Sciatic nerve (tissue), 2 donors: Measurements from ENCODE around the gene CPED1. TPM values are rescaled to one million over a fixed set of nuclear protein-coding genes. Genes with fewer than 3 reads are reported as not detected.
"Not testable (repeated sequence)": the region's sequence is repeated elsewhere in the genome, so short reads cannot be mapped to it uniquely, and the experiment has no call there.

Source experiments
- ATAC-seq: fragments of 200-7000 bp; cut with Tn5 transposase; one replicate; pipeline ENCODE4 v1.9.1; 2020; ENCODE audit warnings: mild to moderate bottlenecking, moderate library complexity
- DNase-seq: peaks from one replicate; pipeline ENCODE4 v3.0.0-alpha.2; 2020; ENCODE audit warnings: low spot score
- intact Hi-C: fragments of 100-400 bp; cut with DNase I; formaldehyde crosslinking; loops from one replicate; pipeline ENCODE4 v1.14.2; 2022
- total RNA-seq: library from RNA; stranded (reverse); fragmentation: NEBNext Ultra II Directional; extraction: Animal tissue kit (Norgen Biotek cat#: 25700); gene quantifications from one replicate; pipeline ENCODE4 v1.2.1, GENCODE V29; 2021
- donor health status: DM: no; HTN: no; CAD: no.
- donor health status: DM: no; HTN: no; CAD: no.

Gene CPED1
- total RNA-seq, 1 donor from 2014 or later, result 41.9 TPM

DNA sequence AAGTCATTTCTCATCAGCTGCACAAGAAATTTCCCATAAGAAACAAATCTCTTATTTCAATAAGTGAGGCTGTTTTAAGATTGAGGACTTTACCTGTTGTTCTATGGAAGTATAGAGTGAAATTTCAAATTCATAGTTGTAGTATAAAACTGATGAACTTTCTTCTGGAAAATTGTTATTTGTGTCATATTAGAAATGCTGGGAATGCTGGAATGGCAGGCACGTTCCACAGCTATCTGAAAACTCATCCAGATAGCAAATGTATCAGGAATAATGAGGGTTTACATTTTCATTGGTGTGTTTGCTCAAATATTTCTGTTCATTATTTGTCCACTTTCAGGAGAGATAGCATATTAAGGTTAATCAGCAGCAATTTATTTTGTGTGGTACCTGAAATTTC is 40.8 kb downstream of the CPED1 start:
- intact Hi-C loops, result no loop called here
- ATAC-seq, result no peak

DNA sequence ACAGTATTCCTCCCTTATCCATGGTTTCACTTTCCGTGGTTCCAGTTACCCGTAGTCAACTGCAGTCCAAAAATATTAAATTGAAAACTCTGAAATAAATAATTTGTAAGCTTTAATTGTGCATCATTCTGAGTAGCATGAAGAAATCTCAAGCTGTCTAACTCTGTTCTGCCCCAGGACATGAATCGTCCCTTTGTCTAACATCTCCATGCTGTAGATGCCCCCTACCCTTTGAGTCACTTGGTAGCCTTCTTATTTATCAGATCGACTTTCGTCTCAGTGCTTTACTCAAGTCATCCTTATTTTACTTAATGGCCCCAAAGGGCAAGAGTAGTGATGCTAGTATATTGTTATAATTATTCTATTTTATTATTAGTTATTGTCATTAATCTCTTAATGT is 41.8 kb downstream of the CPED1 start:
- no peak for DNase-seq
- ATAC-seq, result no peak
- intact Hi-C loops, result no loop called here

More for the DNA sequence above, 40.8 kb downstream of the CPED1 start:
- no peak for DNase-seq

DNA sequence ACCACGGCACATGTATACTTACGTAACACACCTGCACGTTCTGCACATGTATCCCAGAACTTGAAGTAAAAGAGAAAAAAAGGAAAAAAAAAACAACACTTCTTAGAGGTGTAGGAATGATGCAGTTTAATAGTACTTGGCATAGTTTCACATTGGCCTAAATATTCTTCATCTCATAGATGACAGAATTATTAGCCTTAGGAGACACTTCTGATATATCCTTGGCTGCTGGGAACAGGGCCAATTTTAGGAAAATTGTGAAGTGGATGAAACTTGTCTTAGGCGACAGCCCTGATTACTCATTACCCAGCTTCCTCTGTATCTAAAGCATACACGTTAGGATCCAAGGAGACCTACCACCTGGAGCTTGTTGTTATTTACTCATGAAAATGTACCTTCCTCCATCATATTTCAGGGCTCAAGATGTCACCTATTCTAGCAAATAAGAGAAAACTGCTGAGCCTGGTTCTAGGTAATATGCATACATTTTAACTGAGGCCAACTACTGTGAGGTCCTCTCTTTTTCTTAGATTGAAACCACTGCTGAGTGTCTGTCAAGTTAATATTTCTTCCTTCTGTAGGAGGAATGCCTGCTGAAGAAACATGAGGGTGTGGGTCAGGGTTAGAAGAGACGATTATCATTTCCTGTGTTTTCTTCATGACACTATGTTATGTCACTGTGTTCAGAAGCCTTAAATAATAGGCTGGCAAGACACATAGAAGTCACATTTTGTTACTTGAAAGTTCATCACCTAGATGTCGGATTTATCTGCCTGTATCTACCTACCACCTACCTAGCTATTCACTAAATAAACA is 44.3 kb downstream of the CPED1 start:
- peak; percentile 30 for ATAC-seq

DNA sequence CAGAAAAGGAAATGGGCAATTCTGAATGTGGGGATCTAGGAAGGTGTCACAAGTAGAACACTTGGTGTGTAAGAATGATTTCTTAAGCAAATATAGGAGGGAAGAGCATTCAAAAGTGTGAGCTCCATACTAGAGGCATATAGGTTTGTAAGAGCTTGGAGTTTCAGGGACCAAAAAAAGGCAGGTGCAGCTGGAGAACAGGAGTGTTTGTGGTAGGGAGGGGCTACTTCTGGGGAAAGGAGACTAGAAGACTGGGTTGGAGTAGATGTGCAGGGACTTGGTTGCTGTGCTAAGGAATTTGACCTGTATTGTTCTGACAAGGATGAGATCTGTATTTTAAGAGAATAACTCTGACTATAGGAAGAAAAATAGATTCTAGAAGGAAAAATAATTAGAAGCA is 46.4 kb downstream of the CPED1 start:
- DNase-seq (no peak), ATAC-seq (no peak)
- intact Hi-C loops, result no loop called here

More for the DNA sequence above, 44.3 kb downstream of the CPED1 start:
- intact Hi-C loops, result no loop called here
- no peak for DNase-seq

DNA sequence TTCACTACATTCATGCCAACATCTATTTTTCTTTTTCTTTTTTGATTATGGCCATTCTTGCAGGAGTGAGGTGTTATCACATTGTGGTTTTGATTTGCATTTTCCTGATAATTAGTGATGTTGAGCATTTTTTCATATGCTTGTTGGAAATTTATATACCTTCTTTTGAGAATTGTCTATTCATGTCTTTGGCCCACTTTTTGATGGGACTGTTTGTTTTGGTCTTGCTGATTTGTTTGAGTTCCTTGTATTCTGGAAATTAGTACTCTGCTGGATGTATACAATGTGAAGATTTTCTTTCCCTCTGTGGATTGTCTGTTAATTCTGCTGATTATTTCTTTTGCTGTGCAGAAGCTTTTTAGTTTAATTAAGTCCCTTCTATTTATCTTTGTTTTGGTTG is 48.3 kb downstream of the CPED1 start:
- intact Hi-C loops, DNase-seq, ATAC-seq: not testable (repeated sequence)

DNA sequence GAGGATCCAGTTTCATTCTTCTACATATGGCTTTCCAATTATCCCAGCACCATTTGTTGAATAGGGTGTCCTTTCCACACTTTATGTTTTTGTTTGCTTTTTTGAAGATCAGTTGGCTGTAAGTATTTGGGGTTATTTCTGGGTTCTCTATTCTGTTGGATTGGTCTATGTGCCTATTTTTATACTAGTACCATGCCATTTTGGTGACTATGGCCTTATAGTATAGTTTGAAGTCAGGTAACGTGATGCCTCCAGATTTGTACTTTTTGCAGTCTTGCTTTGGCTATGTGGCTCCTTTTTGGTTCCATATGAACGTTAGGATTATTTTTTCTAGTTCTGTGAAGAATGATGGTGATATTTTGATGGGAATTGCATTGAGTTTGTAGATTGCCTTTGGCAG is 48.8 kb downstream of the CPED1 start:
- DNase-seq, ATAC-seq, intact Hi-C loops: not testable (repeated sequence)

DNA sequence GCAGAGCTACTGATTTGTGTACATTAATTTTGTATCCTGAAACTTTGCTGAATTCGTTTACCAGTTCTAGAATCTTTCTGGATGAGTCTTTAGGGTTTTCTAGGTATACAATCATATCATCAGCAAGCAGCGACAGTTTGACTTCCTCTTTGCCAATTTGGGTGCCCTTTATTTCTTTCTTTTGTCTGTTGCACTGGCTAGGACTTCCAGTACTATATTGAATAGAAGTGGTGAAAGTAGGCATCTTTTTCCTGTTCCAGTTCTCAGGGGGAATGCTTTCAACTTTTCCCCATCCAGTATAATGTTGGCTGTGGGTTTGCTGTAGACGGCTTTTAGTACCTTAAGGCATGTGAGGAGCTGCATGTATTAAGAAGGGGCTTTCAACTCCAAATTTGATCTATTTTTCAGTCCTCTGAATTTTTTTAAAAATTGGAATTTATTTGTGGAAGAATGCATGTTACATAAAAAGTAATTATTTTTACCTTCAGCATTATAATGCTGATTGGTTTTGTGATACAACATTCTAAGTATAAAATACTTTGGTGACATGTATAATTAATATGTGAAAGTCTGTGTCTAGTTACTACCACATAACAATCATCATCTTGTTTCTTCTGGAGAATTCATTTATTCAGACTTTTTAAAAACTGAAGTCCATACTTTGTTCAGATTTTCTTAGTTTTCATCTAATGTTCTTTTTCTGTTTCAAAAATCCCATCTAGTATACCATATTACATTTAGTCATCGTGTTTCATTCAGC is 49.6 kb downstream of the CPED1 start:
- intact Hi-C loops, result no loop called here
- no peak for DNase-seq
- no peak for ATAC-seq

DNA sequence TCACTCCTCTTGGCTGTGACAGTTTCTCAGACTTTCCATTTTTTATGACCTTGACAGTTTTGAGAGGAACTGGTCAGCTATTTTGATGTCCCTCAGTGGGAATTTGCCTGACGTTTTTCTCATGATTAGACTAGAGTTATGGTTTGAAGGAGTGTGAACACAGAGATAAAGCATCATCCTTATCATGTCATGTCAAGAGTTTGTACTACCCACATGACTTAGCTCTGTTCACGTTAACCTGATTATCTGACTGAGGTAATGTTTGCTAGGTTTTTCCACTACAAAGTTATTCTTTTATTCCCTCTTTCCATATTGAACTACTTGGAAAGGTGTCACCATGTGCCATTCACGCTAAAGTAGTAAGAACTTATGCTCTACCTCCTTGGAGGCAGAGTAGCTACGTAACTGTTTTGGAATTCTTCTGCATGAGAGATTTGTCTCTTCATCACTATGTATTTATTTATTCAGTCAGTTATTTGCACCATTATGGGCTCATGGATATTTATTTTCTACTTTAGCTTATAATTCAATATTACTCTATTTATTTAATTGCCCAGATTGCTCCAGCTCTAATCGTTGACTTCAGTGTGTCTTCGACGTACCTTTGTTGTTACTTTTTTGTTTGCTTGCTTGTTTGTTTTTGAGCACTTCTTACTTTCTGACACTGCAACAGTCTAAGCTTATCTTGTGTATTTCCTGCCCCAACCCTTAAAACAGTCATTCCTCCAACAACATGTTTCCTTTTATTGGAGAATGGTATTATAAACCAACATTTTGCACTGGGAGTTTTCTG is 50.4 kb downstream of the CPED1 start:
- intact Hi-C loops, result no loop called here
- no peak for DNase-seq
- ATAC-seq, result no peak

DNA sequence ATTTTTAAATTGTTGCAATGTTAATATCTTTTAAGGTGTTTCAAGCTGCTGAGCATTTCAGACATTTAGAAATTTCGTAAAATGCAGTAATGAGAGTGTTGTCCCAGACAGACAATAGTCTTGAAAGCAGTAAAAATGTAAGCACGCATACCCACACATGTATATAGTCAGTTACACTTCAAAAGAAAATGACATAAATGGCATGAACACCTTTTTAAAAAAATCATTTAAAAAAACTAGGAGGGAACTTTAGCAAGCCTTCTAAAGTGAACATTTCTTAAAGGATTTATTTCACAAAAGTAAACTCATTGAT is 51.0 kb downstream of the CPED1 start:
- intact Hi-C loops, result no loop called here
- no peak for ATAC-seq
- no peak for DNase-seq

DNA sequence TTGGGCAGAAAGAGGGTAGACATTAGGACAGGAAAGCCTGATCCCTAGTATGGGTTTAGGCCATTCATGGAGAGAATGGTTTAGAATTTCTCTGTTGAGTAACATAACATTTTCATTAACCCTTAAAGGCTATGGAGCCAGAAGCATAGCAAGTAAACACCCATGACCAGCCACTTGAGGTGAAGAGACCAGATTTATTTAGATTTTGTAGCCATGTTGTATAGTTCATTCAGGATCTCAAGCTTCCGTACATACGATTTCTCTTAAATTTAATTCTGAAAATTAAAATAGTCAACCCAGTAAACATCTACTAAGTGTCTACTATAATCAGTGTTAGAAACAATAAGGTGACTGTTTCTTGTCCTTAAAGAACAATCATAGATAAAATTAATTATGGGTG is 51.5 kb downstream of the CPED1 start:
- DNase-seq, result no peak
- intact Hi-C loops, result no loop called here
- no peak for ATAC-seq

DNA sequence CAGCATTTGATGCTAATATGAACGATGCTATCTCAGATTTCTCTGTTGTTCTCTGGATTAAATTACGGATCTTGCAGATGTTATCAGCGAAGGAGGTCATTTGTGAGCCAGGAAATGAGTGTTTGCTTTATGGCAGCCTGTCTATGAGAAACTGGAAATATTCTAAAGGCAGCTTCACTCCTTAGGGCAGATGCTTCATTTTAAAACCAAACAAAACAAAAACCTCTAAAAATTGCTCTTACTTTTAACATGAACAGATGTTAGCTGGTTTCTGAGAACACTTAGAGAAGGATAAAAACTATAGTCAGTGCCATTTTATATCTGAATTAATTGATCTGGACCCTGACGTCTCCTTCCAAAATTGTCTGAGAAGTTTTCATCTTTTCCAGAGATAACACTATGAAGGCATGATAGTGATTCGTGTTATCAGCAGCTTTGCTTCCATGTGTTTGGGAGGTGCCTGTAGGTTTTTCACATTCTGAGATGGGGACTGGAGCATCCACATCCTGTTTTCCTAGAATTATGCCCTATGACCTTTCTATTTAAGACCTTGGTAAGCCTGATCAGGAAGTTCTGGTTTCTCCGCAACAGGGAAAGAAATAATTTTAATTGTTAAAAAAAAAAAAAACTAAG is 53.1 kb downstream of the CPED1 start:
- ATAC-seq (peak; percentile 60), DNase-seq (no peak)
- intact Hi-C loops, result no loop called here

DNA sequence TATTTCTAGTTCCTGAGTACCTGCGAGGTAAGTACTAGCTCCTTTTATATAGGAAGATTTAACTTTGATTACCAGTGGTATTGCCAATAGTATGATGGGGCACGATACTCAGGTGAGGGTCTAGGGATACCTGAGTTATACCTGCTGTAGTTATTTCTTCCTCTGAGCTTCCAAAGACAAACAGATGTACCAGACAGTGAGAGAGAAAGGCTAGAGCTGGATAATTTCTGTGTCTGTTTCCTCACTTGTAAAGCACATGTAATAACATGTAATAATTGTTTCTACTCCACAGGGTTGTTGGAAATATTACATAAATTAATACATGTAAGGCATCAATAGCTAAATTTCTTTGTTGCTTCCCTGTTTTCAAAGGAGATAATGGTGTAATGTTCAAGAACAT is 53.7 kb downstream of the CPED1 start:
- ATAC-seq (no peak), DNase-seq (no peak)
- intact Hi-C loops, result no loop called here

DNA sequence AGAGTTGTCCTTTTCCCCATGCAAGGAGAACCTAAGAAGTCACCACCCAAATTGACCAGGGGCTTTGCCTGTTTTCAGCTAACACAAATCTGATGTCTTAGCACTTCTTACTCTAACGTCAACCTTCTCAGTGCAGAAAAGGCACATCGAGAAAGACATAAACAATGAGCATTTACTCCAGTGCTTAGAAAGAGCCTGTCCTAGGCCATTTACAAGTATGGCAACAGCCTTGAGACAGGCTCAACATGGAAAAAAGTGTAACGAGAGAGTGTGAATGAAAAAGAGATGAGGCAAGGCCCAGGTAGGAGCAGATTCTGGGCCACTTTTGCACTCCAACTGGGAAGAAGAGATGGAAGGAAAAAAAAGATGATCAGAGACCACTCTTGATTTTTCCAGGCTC is 54.4 kb downstream of the CPED1 start:
- intact Hi-C loops, result no loop called here
- no peak for DNase-seq
- no peak for ATAC-seq

DNA sequence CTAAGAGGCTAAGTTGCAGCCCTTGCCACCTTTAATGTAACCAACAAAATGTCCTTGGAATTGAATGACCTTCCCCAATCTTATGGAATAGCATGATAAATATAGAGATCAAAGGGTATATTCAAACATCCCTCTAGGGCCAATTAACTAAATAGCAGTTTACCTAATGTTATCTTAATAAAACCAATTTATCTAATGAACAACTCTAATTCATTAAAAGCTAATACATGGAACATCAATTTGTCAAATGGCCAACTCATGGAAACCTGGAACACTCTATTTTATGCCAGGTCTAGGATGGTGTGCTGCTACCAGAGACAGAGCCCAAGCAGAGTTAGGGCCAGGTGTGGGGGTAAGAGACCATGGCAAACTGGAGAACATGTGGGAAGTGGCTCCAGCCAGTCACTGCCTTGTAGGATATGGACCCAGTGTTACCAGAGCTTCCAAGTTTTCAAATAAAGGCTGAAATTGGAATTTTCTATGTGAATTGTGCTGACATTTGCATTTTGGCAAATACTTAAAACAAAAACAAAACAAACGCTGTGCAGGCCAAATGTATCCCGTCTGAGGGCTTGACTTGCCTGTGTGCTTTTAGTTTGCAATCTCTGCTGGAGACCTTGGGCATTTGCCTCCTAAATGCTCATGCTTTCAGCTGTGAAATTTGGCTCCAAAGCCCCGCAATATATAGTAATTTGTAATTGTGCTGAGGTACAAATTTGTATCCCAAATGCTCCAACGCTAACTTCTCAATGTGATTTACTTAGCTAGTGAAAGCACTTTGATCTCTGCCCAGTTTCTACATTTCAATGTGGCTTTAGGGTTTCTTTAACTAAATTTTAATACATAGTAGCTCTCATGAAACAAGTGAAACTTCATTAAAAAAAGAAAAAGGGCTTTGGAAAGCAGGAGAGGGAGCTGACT is 55.1 kb downstream of the CPED1 start:
- no peak for ATAC-seq
- intact Hi-C loops, result no loop called here
- DNase-seq, result no peak

DNA sequence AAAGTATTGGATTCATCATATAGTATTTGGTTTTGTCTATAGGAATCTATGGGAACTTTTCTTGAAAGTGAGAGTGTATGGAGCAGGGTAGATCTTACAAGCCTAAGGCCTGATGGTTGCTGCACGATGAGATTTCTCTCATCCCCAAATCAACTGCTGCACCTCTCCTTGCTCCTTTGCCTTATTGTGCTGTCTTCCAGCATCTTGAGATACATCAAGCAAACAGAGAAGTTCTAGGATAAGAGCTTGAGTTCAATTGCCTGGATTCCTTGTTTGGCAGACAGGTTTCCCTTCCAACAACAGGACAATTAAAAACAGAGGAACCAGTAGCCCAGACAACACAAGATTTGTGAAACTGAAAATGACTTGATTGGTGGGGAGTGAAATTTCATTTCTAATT is 56.6 kb downstream of the CPED1 start:
- no peak for DNase-seq
- no peak for ATAC-seq
- intact Hi-C loops, result no loop called here

DNA sequence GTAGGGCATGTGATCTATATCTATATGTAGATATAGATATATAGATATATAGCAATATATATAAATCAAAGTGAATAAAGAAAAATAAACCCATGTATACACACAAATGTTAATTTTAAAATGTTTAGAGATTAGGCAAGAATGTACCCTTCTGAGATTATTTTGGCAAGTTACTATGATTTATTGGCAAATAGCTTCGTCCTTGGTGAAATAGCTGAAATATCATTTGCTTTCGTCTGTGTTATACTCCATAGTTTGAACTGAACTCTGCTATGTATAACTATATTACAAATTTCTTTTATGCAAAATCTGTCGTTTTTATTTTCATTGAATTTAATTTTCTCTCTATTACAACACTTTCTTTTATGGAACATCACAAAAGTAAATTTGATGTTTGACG is 57.5 kb downstream of the CPED1 start:
- ATAC-seq, result no peak
- intact Hi-C loops, result no loop called here
- no peak for DNase-seq

DNA sequence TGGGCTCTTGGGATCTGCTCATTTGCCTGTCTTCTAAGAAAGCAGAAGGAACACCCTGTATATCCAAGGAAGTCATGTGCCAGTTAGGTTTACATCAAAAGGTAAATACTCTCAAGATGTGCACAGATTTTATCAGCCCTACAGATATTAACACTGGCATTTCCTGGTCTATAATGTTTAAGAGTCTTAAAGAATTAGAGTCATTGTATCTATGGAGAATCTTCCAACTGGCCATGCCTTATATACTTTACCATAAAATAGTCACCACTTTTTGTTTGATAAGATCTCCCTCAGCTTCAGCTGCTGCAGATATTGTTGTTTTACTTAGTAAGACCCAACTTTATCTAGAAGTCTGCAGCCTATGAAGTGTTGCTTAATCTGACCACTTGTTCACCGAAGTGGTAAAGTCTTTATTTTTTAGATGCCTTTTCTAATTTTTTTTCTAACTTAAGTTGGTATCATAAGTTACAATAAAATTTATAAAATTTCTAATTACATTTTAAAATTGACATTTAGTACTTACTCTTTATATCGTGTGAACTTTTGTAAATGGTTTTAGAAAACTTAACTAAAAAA is 58.5 kb downstream of the CPED1 start:
- intact Hi-C loops, result no loop called here
- no peak for ATAC-seq
- DNase-seq, result no peak

DNA sequence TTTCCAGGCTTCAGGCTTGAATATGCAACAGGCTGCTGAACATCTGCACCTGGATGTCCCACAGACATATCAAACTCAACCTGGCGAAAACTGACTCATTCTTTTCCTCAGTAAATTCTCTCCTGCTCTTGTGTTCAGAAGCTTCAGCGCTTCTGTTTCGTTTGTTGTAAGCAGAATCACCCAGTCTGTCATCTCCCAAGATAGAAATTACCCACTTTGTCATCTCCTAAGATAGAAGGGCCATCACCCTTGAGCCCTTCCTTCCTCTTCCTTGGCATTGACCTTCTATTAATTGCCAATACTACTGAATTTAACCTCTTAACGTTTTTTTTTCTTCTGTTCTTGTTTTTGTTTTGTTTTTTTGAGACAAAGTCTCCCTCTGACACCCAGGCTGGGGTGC is 59.7 kb downstream of the CPED1 start:
- ATAC-seq, result no peak
- no peak for DNase-seq
- intact Hi-C loops, result no loop called here
